MM.1S (cell line): ENCODE data around the gene MALL.

Experiments
- EZH2 ChIP-seq: fragments of 300-600 bp; sonication (generic); optimal IDR thresholded peaks from 2 replicates; pipeline ENCODE3; 2017; ENCODE audit warnings: low read depth, mild to moderate bottlenecking, antibody characterized with exemption, low read length, mixed read lengths
- TF ChIP-seq, protein P1 (sequence below): fragments of 300-600 bp; sonication (generic); IDR thresholded peaks from 2 replicates; pipeline ENCODE4 v1.5.1; 2016; ENCODE audit warnings: antibody characterized with exemption, low read length, mixed read lengths

GRCh38 chr2:110120171-110121051, 4.8 kb upstream of the MALL start:
- TF ChIP-seq, protein P1, sequence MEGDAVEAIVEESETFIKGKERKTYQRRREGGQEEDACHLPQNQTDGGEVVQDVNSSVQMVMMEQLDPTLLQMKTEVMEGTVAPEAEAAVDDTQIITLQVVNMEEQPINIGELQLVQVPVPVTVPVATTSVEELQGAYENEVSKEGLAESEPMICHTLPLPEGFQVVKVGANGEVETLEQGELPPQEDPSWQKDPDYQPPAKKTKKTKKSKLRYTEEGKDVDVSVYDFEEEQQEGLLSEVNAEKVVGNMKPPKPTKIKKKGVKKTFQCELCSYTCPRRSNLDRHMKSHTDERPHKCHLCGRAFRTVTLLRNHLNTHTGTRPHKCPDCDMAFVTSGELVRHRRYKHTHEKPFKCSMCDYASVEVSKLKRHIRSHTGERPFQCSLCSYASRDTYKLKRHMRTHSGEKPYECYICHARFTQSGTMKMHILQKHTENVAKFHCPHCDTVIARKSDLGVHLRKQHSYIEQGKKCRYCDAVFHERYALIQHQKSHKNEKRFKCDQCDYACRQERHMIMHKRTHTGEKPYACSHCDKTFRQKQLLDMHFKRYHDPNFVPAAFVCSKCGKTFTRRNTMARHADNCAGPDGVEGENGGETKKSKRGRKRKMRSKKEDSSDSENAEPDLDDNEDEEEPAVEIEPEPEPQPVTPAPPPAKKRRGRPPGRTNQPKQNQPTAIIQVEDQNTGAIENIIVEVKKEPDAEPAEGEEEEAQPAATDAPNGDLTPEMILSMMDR, result no peak
- no peak for TF ChIP-seq EZH2
